Astrocyte of the spinal cord (primary cell): ENCODE measurements around the gene MARCO.
"Not testable (repeated sequence)": the region's sequence is repeated elsewhere in the genome, so short reads cannot be mapped to it uniquely, and the experiment has no call there.

Experiments used
- DNase-seq: peaks from one replicate; pipeline ENCODE4 v3.0.0; 2011; ENCODE audit warnings: low read depth, low spot score
- H3K4me3 ChIP-seq: 2 replicates; pipeline ENCODE4 v1.5.1; 2011; ENCODE audit warnings: low read depth, mild to moderate bottlenecking, low read length, moderate library complexity
- CTCF ChIP-seq: IDR thresholded peaks from 2 replicates; pipeline ENCODE4 v1.5.1; 2012; ENCODE audit warnings: low read depth, mild to moderate bottlenecking, low read length, inconsistent platforms
- in situ Hi-C: cut with HindIII; loops from 2 replicates; pipeline ENCODE4 v1.10.0; 2017; ENCODE audit warnings: low sequenced_read_pairs

MARCO gene

GRCh38 chr2:119029297-119029696, 87.3 kb downstream of the MARCO start:
- TF ChIP-seq CTCF = no peak
- no peak for DNase-seq
- in situ Hi-C loops = no loop called here
- no peak overlapping the region for H3K4me3 ChIP-seq

GRCh38 chr2:119037922-119038321, 95.9 kb downstream of the MARCO start:
- DNase-seq, H3K4me3 ChIP-seq, in situ Hi-C loops: not testable (repeated sequence)

DNA sequence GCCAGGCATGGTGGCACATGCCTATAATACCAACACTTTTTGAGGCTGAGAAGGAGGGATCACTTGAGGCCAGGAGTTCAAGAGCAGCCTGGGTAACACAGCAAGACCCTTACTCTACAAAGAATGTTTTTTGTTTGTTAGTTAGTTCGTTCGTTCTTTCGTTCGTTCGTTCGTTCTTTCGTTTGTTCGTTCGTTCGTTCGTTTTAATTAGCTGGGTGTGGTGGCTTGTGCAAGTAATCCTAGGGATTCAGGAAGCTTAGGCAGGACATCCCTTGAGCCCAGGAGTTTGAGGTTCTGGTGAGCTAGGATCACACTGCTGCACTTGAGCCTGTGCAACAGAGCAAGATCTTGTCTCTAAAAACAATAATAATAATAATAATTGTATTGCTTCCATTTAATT, 98.7 kb downstream of the MARCO start:
- no peak for DNase-seq
- no peak for TF ChIP-seq CTCF
- in situ Hi-C loops = no loop called here
- no peak overlapping the region for H3K4me3 ChIP-seq
